Articular chondrocyte of knee joint (primary cell): ENCODE data around the gene TCOF1. TPM values are rescaled to one million over a fixed set of nuclear protein-coding genes. Genes with fewer than 3 reads are reported as not detected.

Experiments
- total RNA-seq: library from RNA; depleted of rRNA; stranded (reverse); fragments of >200 nt; gene quantifications from 2 replicates; pipeline ENCODE4 v1.2.3, GENCODE V29; 2012

The TCOF1 gene
- total RNA-seq = 8.8 and 10.8 TPM in 2 replicates

GRCh38 chr5:150357326-150358260 lies at the start of gene TCOF1:
Gene TCOF1 (plus strand): TSS chr5:150357697. CDS start chr5:150357747, 50 bp downstream.

GRCh38 chr5:150412319-150413175 lies 55.0 kb downstream of the TCOF1 start, which contains the start of gene CD74:
Gene CD74 (minus strand): TSS chr5:150412910. CDS start chr5:150412749, 161 bp downstream.

Other genes with a start within 250 kb of the TCOF1 start
- 111 and 137 TPM in 2 replicates for gene PDGFRB, start 201.9 kb upstream of the TCOF1 start, total RNA-seq
- gene CDX1, start 190.9 kb upstream of the TCOF1 start, total RNA-seq = 0.22 TPM in 1 of 2 replicates, not detected in the other
- gene SLC6A7, start 167.6 kb upstream of the TCOF1 start, total RNA-seq = not detected in 2 replicates
- 0.78 and 0.86 TPM in 2 replicates for gene CAMK2A, start 67.9 kb upstream of the TCOF1 start, total RNA-seq
- 7.2 and 8.0 TPM in 2 replicates for gene ARSI, start 54.8 kb upstream of the TCOF1 start, total RNA-seq
- gene CD74, start 55.2 kb downstream of the TCOF1 start, total RNA-seq = 2.0 and 5.9 TPM in 2 replicates
- gene RPS14, start 92.0 kb downstream of the TCOF1 start, total RNA-seq = 2,779 and 2,846 TPM in 2 replicates
- gene NDST1, start 150.4 kb downstream of the TCOF1 start, total RNA-seq = 45.8 and 60.5 TPM in 2 replicates